Peyer's patch (tissue), 4 donors: ENCODE data around the gene MYL12A. TPM values are rescaled to one million over a fixed set of nuclear protein-coding genes. Genes with fewer than 3 reads are reported as not detected.

Source experiments
- DNase-seq, 3 donors: peaks; one replicate each; pipeline ENCODE4 v3.0.0-alpha.2; 2017 to 2019
- H3K27ac ChIP-seq, 4 donors: fragments of 200-600 bp; sonication (generic); one replicate each; pipeline ENCODE4 v1.5.1; 2016 to 2019
- H3K27me3 ChIP-seq, 2 donors: fragments of 200-600 bp; sonication (generic); one replicate each; pipeline ENCODE4 v1.5.1; 2019
- H3K36me3 ChIP-seq, 3 donors: fragments of 200-600 bp; sonication (generic); one replicate each; pipeline ENCODE4 v1.5.1; 2016 to 2019
- H3K4me1 ChIP-seq, 4 donors: fragments of 200-600 bp; sonication (generic); one replicate each; pipeline ENCODE4 v1.5.1; 2016 to 2019
- H3K4me3 ChIP-seq, 4 donors: fragments of 200-600 bp; sonication (generic); 1 replicate in 3 of 4; 2 replicates in 1 of 4; pipeline ENCODE4 v1.5.1; 2016 to 2019; ENCODE audit warnings: mild to moderate bottlenecking in 1 of 4
- H3K9me3 ChIP-seq, 4 donors: fragments of 200-600 bp; sonication (generic); one replicate each; pipeline ENCODE4 v1.5.1; 2016 to 2019; ENCODE audit warnings: mild to moderate bottlenecking in 1 of 4
- CTCF ChIP-seq, 6 experiments: fragments of 450-650 bp in 4 of 6; fragments of 200-600 bp in 2 of 6; sonication (generic) in 1 of 6; IDR thresholded peaks; one replicate each; pipeline ENCODE4 v1.5.1; 2017 to 2019; ENCODE audit warnings: antibody characterized with exemption in 6 of 6, mild to moderate bottlenecking in 3 of 6, moderate library complexity in 1 of 6
- POLR2A ChIP-seq, 2 donors: fragments of 450-650 bp; IDR thresholded peaks; one replicate each; pipeline ENCODE4 v1.5.1; 2017; ENCODE audit warnings: antibody characterized with exemption in 2 of 2, mild to moderate bottlenecking in 2 of 2, moderate library complexity in 2 of 2
- total RNA-seq, 4 donors: library from RNA; depleted of rRNA; stranded (reverse); fragments of >200 nt; gene quantifications; one replicate each; pipeline ENCODE4 v1.1.0, GENCODE V29; 2016

Gene MYL12A
- total RNA-seq, 4 donors from 2014 or later: 256 to 401 (median 312) TPM

DNA sequence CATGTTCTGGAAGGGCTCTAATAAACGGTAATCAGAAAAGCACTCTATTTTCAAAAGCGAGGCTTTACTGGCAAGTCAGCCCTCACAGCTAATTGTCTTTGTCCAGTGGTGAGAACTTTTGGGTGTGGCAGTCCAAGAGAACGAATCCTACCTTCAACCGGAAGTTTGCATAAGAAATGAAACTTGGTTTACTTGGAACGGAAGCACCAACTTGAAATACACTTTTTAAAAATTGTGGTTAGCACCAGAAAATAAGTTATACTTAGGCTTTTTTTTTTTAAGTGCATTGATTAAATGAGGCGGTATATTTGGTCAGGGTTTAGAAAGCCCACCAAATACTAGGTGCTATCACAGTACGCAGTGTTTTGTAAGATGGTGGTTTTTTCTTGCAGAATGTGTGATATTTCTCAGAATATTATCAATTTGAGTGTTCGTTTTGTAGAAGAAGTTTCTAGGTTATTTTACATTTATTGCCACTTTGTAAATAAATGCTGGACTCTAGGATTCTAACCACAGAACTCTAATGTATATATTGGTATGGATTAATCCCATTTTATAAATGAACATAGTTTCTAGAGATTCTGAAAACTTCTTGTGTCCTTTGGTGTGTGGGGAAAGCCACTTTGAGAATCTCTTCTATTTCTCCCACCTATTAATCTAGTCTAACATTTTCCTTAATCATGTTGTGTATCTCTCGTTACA is 1.2 kb downstream of the MYL12A start:
- peaks cover 0 to 7% (median 0%) of the 10 kb centered on the region in 3 donors for H3K36me3 ChIP-seq
- DNase-seq: peak in 2 of 3 donors; percentile 37 to 73
- peaks cover 0 to 40% (median 6%) of the 10 kb centered on the region in 4 donors for H3K4me1 ChIP-seq
- TF ChIP-seq POLR2A (IDR thresholded peaks at IDR 0.05) (peak; percentile 32 to 81), CTCF (IDR thresholded peaks at IDR 0.05) (no peak)
- no peaks in the 10 kb centered on the region for H3K27me3 ChIP-seq
- no peaks in the 10 kb centered on the region for H3K9me3 ChIP-seq
- H3K27ac ChIP-seq: peak overlapping the region; percentile 98 to 99 (median 98)
- H3K4me3 ChIP-seq: peak overlapping the region; percentile 76 to 88 (median 83)

DNA sequence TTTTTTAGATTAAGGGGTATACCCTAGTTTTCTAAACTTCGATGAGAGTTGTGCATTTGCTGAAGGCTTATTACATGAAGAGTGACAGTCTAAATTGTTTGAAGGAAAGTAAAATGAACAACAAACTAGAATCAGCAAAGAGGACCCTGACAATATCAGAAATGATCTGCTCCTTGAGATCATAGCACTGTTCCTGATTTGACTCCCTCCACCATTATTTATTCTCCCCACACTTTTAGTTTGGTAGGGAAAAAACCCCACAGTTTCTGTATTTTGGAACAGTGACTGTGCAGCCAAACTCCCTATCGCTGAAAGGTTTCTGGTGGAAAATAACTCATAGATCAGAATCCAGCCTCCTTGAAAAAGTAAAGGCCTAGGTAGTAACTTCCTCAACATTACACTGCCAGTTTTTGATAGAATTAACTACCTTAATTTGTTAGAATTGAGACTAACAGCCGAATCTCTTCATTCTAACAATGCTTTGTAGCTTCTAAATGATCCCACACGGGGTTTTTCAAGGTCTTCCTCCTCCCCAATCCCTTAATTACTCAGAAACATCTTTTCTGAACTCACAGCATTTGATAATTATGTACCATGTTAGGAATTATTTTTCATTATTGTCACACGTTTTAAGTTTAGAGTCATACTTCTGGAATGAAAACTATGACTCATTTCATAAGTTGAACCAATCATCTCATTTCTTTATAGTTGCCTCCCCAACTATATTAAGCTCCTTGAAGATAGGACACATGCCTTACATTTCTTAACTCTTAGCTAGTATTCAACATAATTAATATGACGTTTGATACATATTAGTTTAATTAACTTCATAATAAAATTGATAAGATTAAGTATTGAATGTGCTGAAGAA is 2.9 kb downstream of the MYL12A start:
- TF ChIP-seq CTCF (IDR thresholded peaks at IDR 0.05): no peak
- TF ChIP-seq POLR2A (IDR thresholded peaks at IDR 0.05): no peak
- Histone ChIP-seq H3K36me3 (peaks cover 0 to 24% (median 0%) of the 10 kb centered on the region in 3 donors), H3K27me3 (no peaks in the 10 kb centered on the region), H3K27ac (peak overlapping the region in 3 of 4 donors; percentile 43 to 99 (median 99)), H3K4me1 (peaks cover 0 to 30% (median 6%) of the 10 kb centered on the region in 4 donors), H3K9me3 (no peaks in the 10 kb centered on the region), H3K4me3 (peak overlapping the region in 1 of 4 donors; percentile 79)
- DNase-seq: no peak

- no peaks in the 10 kb centered on the region for H3K27me3 ChIP-seq
- H3K27ac ChIP-seq: peak overlapping the region in 1 of 4 donors; percentile 99
- peaks cover 0 to 25% (median 6%) of the 10 kb centered on the region in 4 donors for H3K4me1 ChIP-seq
- peaks cover 0 to 33% (median 0%) of the 10 kb centered on the region in 3 donors for H3K36me3 ChIP-seq
- H3K4me3 ChIP-seq: no peak overlapping the region
- DNase-seq: no peak
- H3K9me3 ChIP-seq: no peaks in the 10 kb centered on the region
- TF ChIP-seq CTCF (IDR thresholded peaks at IDR 0.05) (no peak), POLR2A (IDR thresholded peaks at IDR 0.05) (no peak)
Measured at GRCh38 chr18:3251249-3251962, 3.8 kb downstream of the MYL12A start.

- no peak for TF ChIP-seq POLR2A (IDR thresholded peaks at IDR 0.05)
- no peak for TF ChIP-seq CTCF (IDR thresholded peaks at IDR 0.05)
- Histone ChIP-seq H3K36me3 (peaks cover 0 to 38% (median 0%) of the 10 kb centered on the region in 3 donors), H3K4me3 (no peak overlapping the region), H3K27me3 (no peaks in the 10 kb centered on the region), H3K4me1 (peaks cover 0 to 25% (median 9%) of the 10 kb centered on the region in 4 donors), H3K27ac (peak overlapping the region in 1 of 4 donors; percentile 99), H3K9me3 (no peaks in the 10 kb centered on the region)
- DNase-seq: no peak
Measured at GRCh38 chr18:3251963-3252277, 4.3 kb downstream of the MYL12A start.

- Histone ChIP-seq H3K4me3 (no peak overlapping the region), H3K4me1 (peaks cover 0 to 25% (median 9%) of the 10 kb centered on the region in 4 donors), H3K9me3 (no peaks in the 10 kb centered on the region), H3K27ac (no peak overlapping the region), H3K27me3 (no peaks in the 10 kb centered on the region), H3K36me3 (peaks cover 0 to 47% (median 0%) of the 10 kb centered on the region in 3 donors)
- TF ChIP-seq POLR2A (IDR thresholded peaks at IDR 0.05) (no peak), CTCF (IDR thresholded peaks at IDR 0.05) (no peak)
- DNase-seq: no peak
Measured at GRCh38 chr18:3252843-3253242, 5.2 kb downstream of the MYL12A start.
